Parathyroid adenoma (tissue), 2 donors: ENCODE results near the gene NAMPT.

Source experiments
- H2AFZ ChIP-seq: fragments of 300-600 bp; sonication (generic); one replicate; pipeline ENCODE4 v1.7.0; 2017; ENCODE audit warnings: antibody characterized with exemption, mild to moderate bottlenecking
- H3K27ac ChIP-seq: fragments of 300-600 bp; sonication (generic); one replicate; pipeline ENCODE4 v1.7.0; 2017
- H3K27me3 ChIP-seq: fragments of 300-600 bp; sonication (generic); one replicate; pipeline ENCODE4 v1.7.0; 2017; ENCODE audit warnings: low read length; ENCODE audit not compliant: control insufficient read depth, insufficient read depth
- H3K36me3 ChIP-seq: fragments of 300-600 bp; sonication (generic); one replicate; pipeline ENCODE4 v1.7.0; 2017; ENCODE audit warnings: low read length; ENCODE audit not compliant: control insufficient read depth, insufficient read depth
- H3K4me1 ChIP-seq: fragments of 300-600 bp; sonication (generic); one replicate; pipeline ENCODE4 v1.7.0; 2017; ENCODE audit warnings: control low read depth
- H3K4me2 ChIP-seq: fragments of 300-600 bp; sonication (generic); one replicate; pipeline ENCODE4 v1.7.0; 2017; ENCODE audit warnings: low read length
- H3K4me3 ChIP-seq: fragments of 300-600 bp; sonication (generic); one replicate; pipeline ENCODE4 v1.7.0; 2017; ENCODE audit warnings: low read depth, low read length
- H3K79me2 ChIP-seq: fragments of 300-600 bp; sonication (generic); one replicate; pipeline ENCODE4 v1.7.0; 2017; ENCODE audit warnings: control low read depth
- H3K9ac ChIP-seq: fragments of 300-600 bp; sonication (generic); one replicate; pipeline ENCODE4 v1.7.0; 2017; ENCODE audit warnings: mild to moderate bottlenecking
- H3K9me3 ChIP-seq: fragments of 300-600 bp; sonication (generic); one replicate; pipeline ENCODE4 v1.7.0; 2017; ENCODE audit warnings: low read length; ENCODE audit not compliant: control insufficient read depth
- TF ChIP-seq, protein P1 (sequence below): fragments of 300-600 bp; sonication (generic); IDR thresholded peaks from one replicate; pipeline ENCODE4 v1.7.0; 2017; ENCODE audit warnings: antibody characterized with exemption, mild to moderate bottlenecking
- donor health status: primary hyperparathyroidism.

The NAMPT gene

DNA sequence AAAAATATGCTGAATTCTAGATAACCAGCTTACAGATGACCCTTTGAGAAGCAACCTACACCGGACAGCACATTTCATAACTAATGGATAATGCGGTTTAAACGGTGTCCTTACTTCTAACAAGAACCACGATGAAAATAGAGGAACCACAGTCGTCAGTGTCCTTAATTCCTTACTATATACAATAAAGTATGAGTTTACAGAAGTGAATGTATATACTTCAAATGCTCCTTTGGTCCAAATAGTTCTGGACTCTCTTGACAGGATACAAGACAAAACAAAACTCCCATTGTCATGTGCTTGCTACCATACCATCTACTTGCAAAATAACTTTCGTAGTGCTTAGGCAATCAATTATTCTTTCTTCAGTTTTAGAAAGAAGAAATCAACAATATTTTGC is 2.4 kb downstream of the NAMPT start:
- H3K27me3 ChIP-seq: no peaks in the 10 kb centered on the region
- no peaks in the 10 kb centered on the region for H3K36me3 ChIP-seq
- no peak overlapping the region for H3K27ac ChIP-seq
- peaks cover 22% of the 10 kb centered on the region for H3K79me2 ChIP-seq
- H3K4me3 ChIP-seq: no peak overlapping the region
- no peaks in the 10 kb centered on the region for H3K9me3 ChIP-seq
- H3K4me2 ChIP-seq: no peak overlapping the region
- no peak overlapping the region for H2AFZ ChIP-seq
- no peak overlapping the region for H3K9ac ChIP-seq
- no peaks in the 10 kb centered on the region for H3K4me1 ChIP-seq
- TF ChIP-seq, protein P1, sequence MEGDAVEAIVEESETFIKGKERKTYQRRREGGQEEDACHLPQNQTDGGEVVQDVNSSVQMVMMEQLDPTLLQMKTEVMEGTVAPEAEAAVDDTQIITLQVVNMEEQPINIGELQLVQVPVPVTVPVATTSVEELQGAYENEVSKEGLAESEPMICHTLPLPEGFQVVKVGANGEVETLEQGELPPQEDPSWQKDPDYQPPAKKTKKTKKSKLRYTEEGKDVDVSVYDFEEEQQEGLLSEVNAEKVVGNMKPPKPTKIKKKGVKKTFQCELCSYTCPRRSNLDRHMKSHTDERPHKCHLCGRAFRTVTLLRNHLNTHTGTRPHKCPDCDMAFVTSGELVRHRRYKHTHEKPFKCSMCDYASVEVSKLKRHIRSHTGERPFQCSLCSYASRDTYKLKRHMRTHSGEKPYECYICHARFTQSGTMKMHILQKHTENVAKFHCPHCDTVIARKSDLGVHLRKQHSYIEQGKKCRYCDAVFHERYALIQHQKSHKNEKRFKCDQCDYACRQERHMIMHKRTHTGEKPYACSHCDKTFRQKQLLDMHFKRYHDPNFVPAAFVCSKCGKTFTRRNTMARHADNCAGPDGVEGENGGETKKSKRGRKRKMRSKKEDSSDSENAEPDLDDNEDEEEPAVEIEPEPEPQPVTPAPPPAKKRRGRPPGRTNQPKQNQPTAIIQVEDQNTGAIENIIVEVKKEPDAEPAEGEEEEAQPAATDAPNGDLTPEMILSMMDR: no peak

DNA sequence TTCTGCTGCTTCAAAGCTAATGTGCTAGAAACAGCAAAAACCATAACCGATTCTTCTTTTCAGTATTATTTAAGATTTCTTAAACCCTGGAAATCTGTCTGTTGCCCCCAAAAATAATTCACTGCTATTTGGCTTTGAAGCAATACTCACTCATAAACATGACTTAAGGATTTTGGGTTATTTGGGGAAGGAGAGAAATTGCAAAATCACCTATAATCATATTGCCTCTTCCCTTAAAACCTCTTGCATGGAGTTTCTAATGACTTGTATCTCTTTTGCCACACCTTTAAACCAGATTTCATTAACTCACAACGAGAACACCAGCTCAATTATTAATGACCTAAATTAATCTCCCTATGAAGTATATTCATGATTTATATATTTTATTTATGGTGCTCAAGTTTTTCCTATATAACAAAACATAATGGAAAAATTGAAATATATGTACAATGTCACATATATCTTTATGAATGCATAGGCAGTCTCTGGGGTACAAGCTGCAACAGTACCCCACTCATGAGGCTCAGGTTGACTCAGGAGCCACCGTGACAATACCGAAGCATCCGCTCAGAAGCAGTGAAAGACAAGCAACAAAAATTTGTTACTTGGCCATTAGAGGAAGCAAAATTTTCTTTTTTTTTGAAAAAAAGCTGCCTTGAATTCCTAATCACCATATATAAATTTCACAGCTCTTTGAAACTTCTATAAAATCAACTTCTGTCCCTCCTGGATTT is 3.0 kb downstream of the NAMPT start:
- Histone ChIP-seq H3K4me3 (no peak overlapping the region), H3K9ac (no peak overlapping the region), H3K79me2 (peaks cover 22% of the 10 kb centered on the region), H3K4me1 (no peaks in the 10 kb centered on the region), H3K27me3 (no peaks in the 10 kb centered on the region), H3K36me3 (no peaks in the 10 kb centered on the region), H2AFZ (no peak overlapping the region), H3K4me2 (no peak overlapping the region), H3K27ac (no peak overlapping the region), H3K9me3 (no peaks in the 10 kb centered on the region)
- TF ChIP-seq, protein P1: no peak

DNA sequence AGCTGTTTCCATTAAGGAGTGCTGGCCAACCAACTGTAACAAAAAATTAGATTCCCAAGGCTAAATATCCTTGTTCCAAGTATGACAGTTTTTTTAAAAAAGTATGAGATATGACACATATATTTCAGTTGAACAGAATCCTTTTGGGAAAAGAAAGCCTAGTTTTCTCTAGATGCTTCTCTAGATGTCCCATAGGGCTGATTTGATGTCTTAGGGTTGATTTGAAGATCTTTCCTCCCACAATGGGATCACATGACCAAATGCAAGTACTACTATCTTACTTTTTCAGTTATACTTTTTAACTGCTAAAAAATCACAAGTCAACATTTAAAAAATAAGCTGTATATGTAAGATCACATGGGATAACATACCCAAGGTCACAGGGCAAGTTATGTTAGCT is 3.7 kb downstream of the NAMPT start:
- H2AFZ ChIP-seq: no peak overlapping the region
- H3K9me3 ChIP-seq: no peaks in the 10 kb centered on the region
- no peak overlapping the region for H3K4me3 ChIP-seq
- H3K36me3 ChIP-seq: no peaks in the 10 kb centered on the region
- H3K4me2 ChIP-seq: no peak overlapping the region
- H3K79me2 ChIP-seq: peaks cover 22% of the 10 kb centered on the region
- H3K4me1 ChIP-seq: no peaks in the 10 kb centered on the region
- H3K9ac ChIP-seq: no peak overlapping the region
- TF ChIP-seq, protein P1: no peak
- H3K27ac ChIP-seq: no peak overlapping the region
- no peaks in the 10 kb centered on the region for H3K27me3 ChIP-seq

DNA sequence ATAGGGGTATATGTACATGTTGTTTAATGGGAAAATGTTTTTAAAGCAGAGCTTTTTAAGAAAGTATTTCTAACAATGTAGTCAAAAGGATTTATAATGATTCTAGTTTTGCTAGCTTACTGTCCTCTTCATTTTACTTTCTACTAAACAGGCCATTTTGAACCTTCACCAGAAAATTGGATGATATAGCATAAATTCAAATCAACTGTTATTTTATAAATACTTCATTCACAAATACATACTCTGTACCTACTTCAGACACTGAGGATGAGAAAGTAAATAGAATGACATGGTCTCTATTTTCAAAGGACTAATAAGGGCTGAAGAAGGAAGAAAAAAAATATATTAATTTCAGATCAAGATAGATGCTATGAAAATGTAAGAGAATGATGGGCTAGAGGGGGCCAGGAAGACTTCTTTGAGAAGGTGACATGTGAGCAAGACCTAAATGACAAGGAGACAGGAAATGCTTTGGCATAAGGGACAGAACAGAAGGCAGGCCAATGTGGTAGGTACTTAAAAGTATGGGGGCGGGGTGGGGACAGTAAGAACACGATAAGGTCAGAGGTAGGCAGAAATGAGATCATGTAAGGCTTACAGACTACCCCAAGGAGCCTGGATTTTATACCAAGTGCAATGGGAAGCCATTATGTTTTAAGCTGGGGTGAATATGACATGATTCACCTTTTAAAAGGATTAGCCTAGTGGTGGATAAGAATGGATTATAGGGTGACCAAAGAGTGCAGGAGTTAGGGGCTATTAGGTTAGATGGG is 5.2 kb downstream of the NAMPT start:
- Histone ChIP-seq H3K9ac (no peak overlapping the region), H3K4me1 (no peaks in the 10 kb centered on the region), H3K9me3 (no peaks in the 10 kb centered on the region), H3K4me3 (no peak overlapping the region), H3K27ac (no peak overlapping the region), H2AFZ (no peak overlapping the region), H3K36me3 (no peaks in the 10 kb centered on the region), H3K4me2 (no peak overlapping the region), H3K79me2 (peaks cover 22% of the 10 kb centered on the region), H3K27me3 (no peaks in the 10 kb centered on the region)
- TF ChIP-seq, protein P1: no peak
